ENCODE results near the gene PRC1.
"Not testable (repeated sequence)": the region's sequence is repeated elsewhere in the genome, so short reads cannot be mapped to it uniquely, and the experiment has no call there.

The PRC1 gene

GRCh38 chr15:90936823-90937222, 57.5 kb downstream of the PRC1 start:
- in situ Hi-C loops (cut with HindIII; ENCODE audit: low sequenced_read_pairs) = loop anchor here (25.0 kb wide), 1 partner anchor 450 kb away; no protein-coding TSS in a partner anchor

GRCh38 chr15:90934949-90935751, 59.2 kb downstream of the PRC1 start, which contains the start of gene UNC45A:
Gene UNC45A, plus strand, starts transcription at chr15:90935285. Its CDS starts 40 bp downstream, at chr15:90935325.
- in situ Hi-C loops (cut with HindIII; ENCODE audit: low sequenced_read_pairs) = loop anchor here (25.0 kb wide), 1 partner anchor 448 kb away; no protein-coding TSS in a partner anchor

- in situ Hi-C loops (cut with HindIII; ENCODE audit: low sequenced_read_pairs) = loop anchor here (25.0 kb wide), 1 partner anchor 447 kb away; no protein-coding TSS in a partner anchor
Measured at GRCh38 chr15:90934256-90934948, 59.9 kb downstream of the PRC1 start.

- in situ Hi-C loops (cut with HindIII; ENCODE audit: low sequenced_read_pairs) = loop anchor here (25.0 kb wide), 1 partner anchor 446 kb away; no protein-coding TSS in a partner anchor
Measured at GRCh38 chr15:90933301-90933700, 61.0 kb downstream of the PRC1 start.

- in situ Hi-C loops (cut with HindIII; ENCODE audit: low sequenced_read_pairs) = loop anchor here (25.0 kb wide), 1 partner anchor 445 kb away; no protein-coding TSS in a partner anchor
Measured at GRCh38 chr15:90932660-90932991, 61.7 kb downstream of the PRC1 start.

GRCh38 chr15:90931828-90932659, 62.3 kb downstream of the PRC1 start, which contains the start of gene HDDC3:
Gene HDDC3, minus strand, starts transcription at chr15:90932549. Its CDS starts 9 bp downstream, at chr15:90932540.
- in situ Hi-C loops (cut with HindIII; ENCODE audit: low sequenced_read_pairs) = loop anchor here (25.0 kb wide), 1 partner anchor 445 kb away; no protein-coding TSS in a partner anchor

GRCh38 chr15:90931575-90931827, 62.8 kb downstream of the PRC1 start:
- in situ Hi-C loops (cut with HindIII; ENCODE audit: low sequenced_read_pairs) = loop anchor here (25.0 kb wide), 1 partner anchor 444 kb away; no protein-coding TSS in a partner anchor

- in situ Hi-C loops (cut with HindIII; ENCODE audit: low sequenced_read_pairs) = loop anchor here (25.0 kb wide), 1 partner anchor 444 kb away; no protein-coding TSS in a partner anchor
Measured at GRCh38 chr15:90930861-90931574, 63.3 kb downstream of the PRC1 start.

GRCh38 chr15:90929246-90930019, 64.9 kb downstream of the PRC1 start:
- in situ Hi-C loops (cut with HindIII; ENCODE audit: low sequenced_read_pairs) = loop anchor here (25.0 kb wide), 1 partner anchor 442 kb away; no protein-coding TSS in a partner anchor

GRCh38 chr15:90928106-90928505, 66.2 kb downstream of the PRC1 start:
- in situ Hi-C loops (cut with HindIII; ENCODE audit: low sequenced_read_pairs) = loop anchor here (25.0 kb wide), 1 partner anchor 441 kb away; no protein-coding TSS in a partner anchor

GRCh38 chr15:90926766-90927165, 67.6 kb downstream of the PRC1 start:
- in situ Hi-C loops (cut with HindIII; ENCODE audit: low sequenced_read_pairs) = loop anchor here (25.0 kb wide), 1 partner anchor 439 kb away; no protein-coding TSS in a partner anchor

- in situ Hi-C loops (cut with HindIII; ENCODE audit: low sequenced_read_pairs) = no loop called here
Measured at GRCh38 chr15:90924375-90924774, 70.0 kb downstream of the PRC1 start.

GRCh38 chr15:90922712-90923322, 71.5 kb downstream of the PRC1 start:
- in situ Hi-C loops (cut with HindIII; ENCODE audit: low sequenced_read_pairs) = not testable (repeated sequence)

- in situ Hi-C loops (cut with HindIII; ENCODE audit: low sequenced_read_pairs) = no loop called here
Measured at GRCh38 chr15:90921887-90922286, 72.4 kb downstream of the PRC1 start.

GRCh38 chr15:90918835-90919234, 75.5 kb downstream of the PRC1 start:
- in situ Hi-C loops (cut with HindIII; ENCODE audit: low sequenced_read_pairs) = no loop called here

GRCh38 chr15:90918034-90918788, 76.1 kb downstream of the PRC1 start:
- in situ Hi-C loops (cut with HindIII; ENCODE audit: low sequenced_read_pairs) = no loop called here

- in situ Hi-C loops (cut with HindIII; ENCODE audit: low sequenced_read_pairs) = no loop called here
Measured at GRCh38 chr15:90917569-90917968, 76.8 kb downstream of the PRC1 start.

GRCh38 chr15:90916461-90916860, 77.9 kb downstream of the PRC1 start:
- in situ Hi-C loops (cut with HindIII; ENCODE audit: low sequenced_read_pairs) = no loop called here
